HG02610 (cell line): ENCODE results near the gene VWA7.

Experiments
- ATAC-seq: cut with Tn5 transposase; IDR thresholded peaks from one replicate; pipeline ENCODE4 v1.9.1; 2021; ENCODE audit warnings: mild to moderate bottlenecking, moderate library complexity; ENCODE audit not compliant: unreplicated experiment

The VWA7 gene

GRCh38 chr6:31778999-31779885, 2.1 kb upstream of the VWA7 start:
- no peak for ATAC-seq

DNA sequence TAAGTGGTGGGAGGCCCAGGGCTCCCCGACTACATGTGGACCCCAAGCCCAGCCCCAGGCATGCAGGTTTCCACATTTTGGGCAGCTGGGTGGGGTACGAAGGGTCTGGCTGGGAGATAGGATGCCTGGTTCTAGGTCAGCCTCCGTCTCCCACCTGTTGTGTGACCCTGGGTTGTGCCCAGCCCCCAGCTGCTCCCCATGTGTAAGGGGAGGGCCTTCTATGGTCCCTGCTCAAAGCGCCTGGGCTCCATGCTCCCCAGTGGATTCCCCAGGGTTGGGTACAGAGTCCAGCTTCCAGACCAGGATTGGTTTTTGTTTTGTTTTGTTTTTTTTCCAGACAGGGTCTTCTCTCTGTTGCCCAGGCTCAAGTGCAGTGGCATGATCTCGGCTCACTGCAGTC, 1.1 kb upstream of the VWA7 start:
- ATAC-seq = no peak

GRCh38 chr6:31777667-31778050, 531 bp upstream of the VWA7 start:
- ATAC-seq = no peak

GRCh38 chr6:31776485-31776988, 591 bp downstream of the VWA7 start:
- no peak for ATAC-seq

GRCh38 chr6:31775633-31776484, 1.3 kb downstream of the VWA7 start:
- no peak for ATAC-seq

DNA sequence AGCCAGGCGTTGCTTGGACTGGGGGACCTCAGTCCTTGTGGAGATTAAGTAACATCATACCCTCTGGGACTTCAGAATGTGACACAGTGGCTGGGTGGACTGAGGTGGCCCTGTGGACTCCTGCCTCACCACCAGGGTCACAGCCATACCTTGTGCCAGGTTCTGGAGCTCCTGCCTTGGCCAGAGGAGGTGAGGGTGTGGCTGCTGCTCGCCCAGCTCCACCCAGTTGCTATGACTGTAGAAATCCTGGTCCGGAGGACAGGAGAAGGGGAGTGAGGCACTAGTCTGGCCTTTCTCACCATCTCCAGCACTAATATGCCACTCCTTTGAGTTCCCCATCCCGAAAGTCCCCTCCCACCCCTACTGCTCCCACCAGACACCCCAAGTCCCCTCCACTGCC, 1.9 kb downstream of the VWA7 start:
- no peak for ATAC-seq

GRCh38 chr6:31771992-31772358, 5.2 kb downstream of the VWA7 start:
- ATAC-seq = no peak

DNA sequence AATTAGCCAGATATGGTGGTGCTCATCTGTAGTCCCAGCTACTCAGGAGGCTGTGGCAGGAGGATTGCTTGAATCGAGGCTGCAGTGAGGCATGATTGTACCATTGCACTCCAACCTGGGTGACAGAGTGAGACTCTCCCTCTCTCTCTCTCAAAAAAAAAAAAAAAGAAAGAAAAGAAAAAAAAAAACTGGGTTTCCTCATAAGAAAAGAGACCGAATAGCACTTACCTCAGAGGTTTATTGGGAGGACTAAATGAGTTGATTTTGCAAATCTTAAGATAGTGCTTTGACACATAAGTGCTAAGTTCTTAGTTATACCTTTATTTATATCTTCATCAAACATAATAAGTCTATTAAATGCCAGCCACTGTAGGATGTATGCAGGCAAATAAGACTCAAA, 6.3 kb downstream of the VWA7 start:
- no peak for ATAC-seq

- peak; percentile 50 for ATAC-seq
These were observed 7.3 kb downstream of the VWA7 start for GRCh38 chr6:31769684-31770371.

DNA sequence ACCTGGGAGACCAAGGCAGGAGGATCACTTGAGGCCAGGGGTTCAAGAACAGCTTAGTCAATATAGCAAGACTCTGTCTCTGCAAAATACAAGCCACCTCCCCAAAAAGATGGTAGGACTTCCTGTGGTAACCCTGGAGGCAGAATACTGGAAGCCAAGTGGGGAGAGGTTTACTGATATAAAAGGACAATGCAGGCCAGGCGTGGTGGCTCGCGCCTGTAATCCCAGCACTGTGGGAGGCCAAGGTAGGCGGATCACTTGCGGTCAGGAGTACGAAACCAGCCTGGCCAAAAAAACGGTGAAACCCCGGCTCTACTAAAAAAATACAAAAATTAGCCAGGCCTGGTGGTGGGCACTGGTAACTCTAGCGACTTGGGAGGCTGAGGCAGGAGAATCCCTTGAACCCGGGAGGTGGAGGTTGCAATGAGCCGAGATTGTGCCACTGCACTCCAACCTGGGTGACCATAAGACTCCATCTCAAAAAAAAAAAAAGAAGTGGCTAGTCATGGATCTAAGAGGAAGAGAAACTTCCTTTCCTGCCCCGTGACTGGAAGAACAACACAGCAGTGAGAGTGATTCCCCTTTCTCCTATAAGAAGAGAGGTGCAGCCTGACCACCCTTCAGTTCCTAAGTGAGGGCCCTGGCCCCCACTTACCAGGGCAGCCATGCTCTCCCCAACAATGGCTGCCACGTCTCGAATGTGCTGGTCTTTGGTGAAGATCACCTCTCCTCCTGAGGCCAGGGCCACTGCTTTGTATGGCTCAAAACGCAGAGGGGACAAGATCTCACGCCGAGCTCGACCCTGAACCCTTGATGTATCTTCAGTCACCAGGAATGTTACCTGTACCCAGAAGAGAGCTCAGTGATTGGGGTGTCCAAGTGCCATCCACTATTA, 8.5 kb downstream of the VWA7 start:
- ATAC-seq = no peak

DNA sequence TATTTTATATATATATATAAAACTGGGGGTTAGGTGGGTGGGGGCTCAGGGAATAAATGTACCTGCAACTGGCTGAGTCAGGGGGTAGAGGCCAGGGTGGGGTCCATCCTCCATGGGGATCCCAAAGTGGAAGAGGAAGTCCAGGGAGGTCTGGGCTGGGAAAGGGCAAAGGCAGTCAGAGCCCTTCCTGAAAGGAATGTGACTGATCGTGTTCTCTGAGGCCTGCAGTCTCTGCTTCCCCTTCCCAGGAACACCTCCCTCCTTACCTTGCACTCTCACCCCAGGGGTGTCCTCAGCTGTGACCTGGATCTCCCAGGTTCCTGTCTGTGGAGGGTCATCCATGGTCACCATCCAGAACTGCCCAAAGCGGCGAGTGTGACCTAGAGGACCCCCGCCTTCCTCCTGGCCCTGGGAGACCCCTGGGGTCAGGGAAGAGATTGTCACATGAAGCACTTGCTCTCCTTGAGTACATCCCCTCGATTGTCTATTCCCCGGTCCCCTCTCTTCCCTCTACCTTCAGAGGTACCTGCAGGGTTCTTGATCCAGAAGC, 10.0 kb downstream of the VWA7 start:
- ATAC-seq = no peak

GRCh38 chr6:31765910-31766794, 11.0 kb downstream of the VWA7 start:
- no peak for ATAC-seq

- ATAC-seq = no peak
These were observed 11.6 kb downstream of the VWA7 start for GRCh38 chr6:31765559-31765909.

DNA sequence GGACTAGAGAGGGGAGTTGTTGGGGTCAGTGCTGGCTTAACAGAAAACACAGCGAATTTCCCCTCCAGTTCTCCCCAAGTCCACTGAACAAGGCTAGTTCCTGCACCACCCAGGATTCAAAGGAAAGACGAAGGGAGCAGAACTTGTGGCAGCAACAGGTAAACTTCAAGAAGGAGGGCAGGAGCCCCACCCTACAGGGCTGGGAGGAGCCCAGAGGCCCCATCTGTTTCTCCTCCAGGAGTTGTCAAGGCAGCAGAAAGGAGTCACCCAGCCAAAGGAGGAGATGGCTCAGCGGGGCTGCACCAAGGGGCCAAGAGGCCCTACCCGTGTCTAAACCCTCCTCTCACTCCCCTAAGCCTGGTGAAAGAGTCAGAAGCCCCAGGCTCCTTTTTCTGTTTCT, 12.9 kb downstream of the VWA7 start:
- no peak for ATAC-seq

GRCh38 chr6:31763619-31763940, 13.5 kb downstream of the VWA7 start:
- no peak for ATAC-seq

DNA sequence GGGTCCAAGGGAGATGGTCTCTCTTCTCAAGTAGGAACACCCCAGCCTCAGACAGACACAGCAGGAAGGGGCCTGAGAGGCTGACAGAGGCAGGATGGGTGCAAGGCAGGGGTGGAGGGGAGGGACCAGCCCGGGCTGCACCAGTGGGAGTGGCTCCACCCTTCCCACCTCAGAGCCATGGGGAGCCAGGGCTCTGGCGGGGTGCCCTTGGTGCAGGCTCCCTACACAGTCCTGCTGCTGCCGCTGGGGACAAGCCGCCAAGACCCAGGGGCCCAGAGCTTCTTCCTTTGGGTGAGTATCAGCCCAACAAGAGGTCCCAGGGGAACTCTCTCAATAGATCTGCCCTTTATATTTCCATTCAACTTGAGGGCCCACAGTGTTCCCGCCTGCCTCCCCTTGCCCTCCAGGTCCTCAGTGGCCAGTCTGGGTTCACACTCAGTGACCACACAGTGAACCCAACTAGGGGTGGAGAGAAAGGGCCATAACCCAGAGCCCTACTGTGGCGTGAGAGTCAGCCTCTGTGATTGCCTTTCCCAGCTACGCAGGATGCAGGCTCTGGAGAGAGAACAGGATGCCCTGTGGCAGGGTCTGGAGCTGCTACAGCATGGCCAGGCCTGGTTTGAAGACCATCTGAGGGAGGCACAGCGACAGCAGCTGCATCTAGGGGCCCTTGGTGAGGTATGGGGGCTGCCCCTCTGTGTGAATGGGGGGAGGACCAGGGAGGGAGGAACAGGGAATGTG, 14.1 kb downstream of the VWA7 start:
- no peak for ATAC-seq

GRCh38 chr6:31762356-31762755, 14.8 kb downstream of the VWA7 start, which contains the start of gene SAPCD1:
Gene SAPCD1 (plus strand): TSS chr6:31762656. CDS start chr6:31763055, 399 bp downstream.
- ATAC-seq = no peak

GRCh38 chr6:31761343-31761742, 15.8 kb downstream of the VWA7 start:
- no peak for ATAC-seq
